ENCODE data around the gene GPR31.

DNA sequence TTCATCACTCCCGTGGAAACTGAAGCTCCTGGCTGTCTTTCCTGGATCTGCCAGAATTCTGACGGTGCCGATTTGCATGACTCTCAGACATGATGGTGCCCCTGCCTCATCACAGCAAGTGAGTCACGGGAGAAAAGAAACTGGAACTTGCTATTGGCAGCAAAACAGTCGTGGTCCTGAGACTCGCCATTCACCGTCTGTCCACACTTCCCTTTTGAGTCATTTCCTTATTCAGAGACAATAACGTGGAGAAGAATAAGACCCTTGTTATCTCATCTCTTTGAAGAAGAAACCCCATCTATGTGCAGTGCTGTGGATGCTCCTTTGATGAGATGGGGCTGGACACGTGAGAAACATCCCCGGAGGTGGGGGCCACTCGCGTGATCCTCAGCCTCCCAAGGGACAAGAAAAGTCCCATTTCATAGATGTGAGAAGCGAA lies 4.2 kb downstream of the GPR31 start:
- TF ChIP-seq, protein P1, sequence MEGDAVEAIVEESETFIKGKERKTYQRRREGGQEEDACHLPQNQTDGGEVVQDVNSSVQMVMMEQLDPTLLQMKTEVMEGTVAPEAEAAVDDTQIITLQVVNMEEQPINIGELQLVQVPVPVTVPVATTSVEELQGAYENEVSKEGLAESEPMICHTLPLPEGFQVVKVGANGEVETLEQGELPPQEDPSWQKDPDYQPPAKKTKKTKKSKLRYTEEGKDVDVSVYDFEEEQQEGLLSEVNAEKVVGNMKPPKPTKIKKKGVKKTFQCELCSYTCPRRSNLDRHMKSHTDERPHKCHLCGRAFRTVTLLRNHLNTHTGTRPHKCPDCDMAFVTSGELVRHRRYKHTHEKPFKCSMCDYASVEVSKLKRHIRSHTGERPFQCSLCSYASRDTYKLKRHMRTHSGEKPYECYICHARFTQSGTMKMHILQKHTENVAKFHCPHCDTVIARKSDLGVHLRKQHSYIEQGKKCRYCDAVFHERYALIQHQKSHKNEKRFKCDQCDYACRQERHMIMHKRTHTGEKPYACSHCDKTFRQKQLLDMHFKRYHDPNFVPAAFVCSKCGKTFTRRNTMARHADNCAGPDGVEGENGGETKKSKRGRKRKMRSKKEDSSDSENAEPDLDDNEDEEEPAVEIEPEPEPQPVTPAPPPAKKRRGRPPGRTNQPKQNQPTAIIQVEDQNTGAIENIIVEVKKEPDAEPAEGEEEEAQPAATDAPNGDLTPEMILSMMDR (IDR thresholded peaks at IDR 0.05 in 4 of 5, conservative IDR thresholded peaks at IDR 0.05 in 1 of 5) = no peak
- no peak for TF ChIP-seq POLR2A (IDR thresholded peaks at IDR 0.05)
